LoVo (cell line): ENCODE results near the gene BIRC3.

Source experiments
- DNase-seq: peaks from one replicate; pipeline ENCODE4 v3.0.0-alpha.2; 2016; ENCODE audit warnings: low spot score

The BIRC3 gene

DNA sequence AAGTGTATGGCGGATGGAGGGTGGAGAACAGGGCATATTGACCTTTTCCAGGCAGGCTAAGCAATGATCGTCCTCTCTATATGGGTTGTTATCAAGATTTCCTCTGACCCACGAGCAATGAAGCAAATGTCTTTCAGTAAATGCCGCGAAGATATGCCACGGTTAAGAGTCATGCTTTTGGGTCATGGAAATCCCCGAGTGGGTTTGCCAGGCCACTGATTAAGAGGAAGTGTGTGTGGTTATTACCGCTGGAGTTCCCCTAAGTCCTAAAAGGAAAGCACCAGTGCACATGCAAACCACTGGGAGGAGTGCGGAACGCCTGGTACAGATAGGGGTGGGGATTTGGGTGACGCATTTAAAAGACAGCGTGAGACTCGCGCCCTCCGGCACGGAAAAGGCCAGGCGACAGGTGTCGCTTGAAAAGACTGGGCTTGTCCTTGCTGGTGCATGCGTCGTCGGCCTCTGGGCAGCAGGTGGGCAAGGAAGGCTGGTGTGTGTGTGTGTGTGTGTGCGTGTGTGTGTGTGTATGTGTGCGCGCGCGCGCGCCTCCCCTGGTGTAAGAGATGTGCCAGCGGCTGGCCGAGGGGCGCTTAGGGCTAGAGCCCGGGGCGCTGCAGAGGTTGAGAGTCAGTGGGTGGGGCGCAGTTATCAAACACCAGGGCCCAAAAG is at the start of gene BIRC3:
TSS of gene BIRC3 (plus strand) at position 386 of the 669 bp plus-strand sequence. CDS start 7,026 bp downstream, outside the sequence.
- DNase-seq: peak; percentile 91

DNA sequence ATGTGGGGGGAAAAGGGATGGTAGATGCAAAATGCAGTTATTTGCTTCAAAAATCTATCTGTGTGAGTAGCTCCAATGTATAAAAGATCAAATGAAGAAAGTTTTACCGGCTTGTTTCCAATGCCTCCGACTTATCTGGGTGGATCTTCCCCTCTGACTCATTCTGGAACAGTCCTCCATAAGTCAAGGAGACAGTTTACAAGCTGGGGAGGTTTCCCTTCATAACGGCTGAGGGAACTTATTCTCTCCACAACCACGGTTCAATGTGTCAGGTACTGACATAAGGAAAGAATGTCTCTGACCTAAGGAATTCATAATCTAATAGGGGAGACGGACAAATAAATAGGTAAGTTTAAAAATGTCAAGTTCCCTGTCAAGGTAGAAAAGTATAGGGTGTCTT is 49.7 kb upstream of the BIRC3 start:
- peak; percentile 73 for DNase-seq

DNA sequence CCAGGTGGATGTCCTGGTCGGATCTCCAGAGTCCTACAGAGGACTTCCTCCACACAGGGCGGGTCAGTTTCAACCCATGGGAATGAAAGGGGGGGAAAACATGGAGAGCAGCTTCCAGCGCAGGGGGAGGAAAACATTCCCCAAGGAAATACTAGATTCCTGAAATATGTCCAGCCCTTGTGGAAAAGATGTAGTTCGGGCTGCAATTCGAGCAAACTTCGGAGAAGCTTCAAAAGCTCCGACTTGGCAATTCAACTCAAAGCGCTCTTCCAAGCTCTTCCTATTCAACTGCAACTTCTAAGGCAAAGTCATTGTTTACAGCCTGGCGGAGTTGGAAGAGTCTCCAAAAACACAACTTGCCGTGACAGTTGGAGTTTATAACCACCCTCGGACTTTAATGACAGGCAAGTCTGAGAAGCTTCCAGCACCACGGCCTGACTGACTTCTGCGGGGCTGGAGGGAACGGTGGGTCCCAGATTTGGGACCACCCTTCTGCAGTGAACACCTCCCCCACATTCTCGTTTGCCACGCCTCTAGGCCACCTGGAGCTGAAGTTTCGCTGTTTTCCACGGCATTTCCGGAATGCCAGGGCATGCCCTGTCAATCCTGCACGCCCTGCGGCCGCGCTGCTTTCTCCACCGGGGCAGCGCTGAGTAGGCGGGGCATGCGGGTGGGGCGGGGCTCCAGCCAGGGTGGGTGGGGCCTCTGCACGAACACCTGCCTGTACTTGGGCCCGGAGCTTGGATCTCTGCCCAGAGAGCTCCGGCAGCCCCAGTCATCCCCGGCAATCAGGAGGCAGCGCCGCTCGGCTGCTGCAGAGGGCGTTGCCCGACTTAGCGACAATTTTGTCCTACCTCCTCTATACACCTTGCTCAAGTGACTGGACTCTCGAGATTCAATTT is 49.0 kb upstream of the BIRC3 start:
- DNase-seq: peak; percentile 97

DNA sequence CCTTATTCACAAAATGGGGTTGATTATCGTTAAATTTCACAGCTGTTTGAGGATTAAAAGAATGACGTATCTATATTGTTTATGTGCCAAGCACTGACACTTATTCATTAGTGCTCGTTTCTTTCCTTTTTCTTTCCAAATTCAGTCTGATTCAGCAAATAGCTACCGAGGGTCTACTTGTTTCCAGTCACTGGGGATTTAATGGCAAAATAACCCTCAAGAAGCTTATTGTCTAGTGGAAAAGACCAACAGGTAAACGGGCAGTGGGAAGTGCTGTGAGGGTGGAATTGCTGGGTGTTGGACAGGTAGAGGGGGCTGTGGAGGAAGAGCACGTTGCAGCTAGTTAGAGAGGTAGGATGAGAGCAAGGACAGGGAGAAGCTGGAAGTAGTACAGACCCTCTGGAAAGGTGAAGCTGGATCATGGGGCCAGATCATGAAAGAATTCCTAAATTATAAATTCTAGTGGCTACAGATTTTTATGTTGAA is 48.3 kb upstream of the BIRC3 start:
- DNase-seq: no peak

DNA sequence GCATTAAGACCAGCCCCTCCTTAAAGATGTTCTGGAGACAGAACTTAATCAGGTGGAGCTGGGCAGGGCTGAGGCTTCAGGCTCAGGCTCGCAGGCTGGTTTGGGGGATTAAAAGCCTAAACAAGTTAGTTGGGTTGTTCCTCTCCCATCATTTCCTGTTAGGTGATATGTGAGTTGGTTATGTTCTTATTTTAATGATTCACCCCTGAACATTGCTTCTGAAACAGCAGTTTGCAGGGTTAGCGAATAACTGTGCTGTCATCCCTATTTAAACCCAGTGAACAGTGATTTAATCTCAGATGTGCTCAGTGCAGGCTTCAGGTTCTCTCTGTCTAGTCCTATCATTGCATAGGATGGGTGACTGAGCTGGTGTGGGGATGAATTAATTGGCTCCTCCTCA is 47.4 kb upstream of the BIRC3 start:
- DNase-seq: no peak

DNA sequence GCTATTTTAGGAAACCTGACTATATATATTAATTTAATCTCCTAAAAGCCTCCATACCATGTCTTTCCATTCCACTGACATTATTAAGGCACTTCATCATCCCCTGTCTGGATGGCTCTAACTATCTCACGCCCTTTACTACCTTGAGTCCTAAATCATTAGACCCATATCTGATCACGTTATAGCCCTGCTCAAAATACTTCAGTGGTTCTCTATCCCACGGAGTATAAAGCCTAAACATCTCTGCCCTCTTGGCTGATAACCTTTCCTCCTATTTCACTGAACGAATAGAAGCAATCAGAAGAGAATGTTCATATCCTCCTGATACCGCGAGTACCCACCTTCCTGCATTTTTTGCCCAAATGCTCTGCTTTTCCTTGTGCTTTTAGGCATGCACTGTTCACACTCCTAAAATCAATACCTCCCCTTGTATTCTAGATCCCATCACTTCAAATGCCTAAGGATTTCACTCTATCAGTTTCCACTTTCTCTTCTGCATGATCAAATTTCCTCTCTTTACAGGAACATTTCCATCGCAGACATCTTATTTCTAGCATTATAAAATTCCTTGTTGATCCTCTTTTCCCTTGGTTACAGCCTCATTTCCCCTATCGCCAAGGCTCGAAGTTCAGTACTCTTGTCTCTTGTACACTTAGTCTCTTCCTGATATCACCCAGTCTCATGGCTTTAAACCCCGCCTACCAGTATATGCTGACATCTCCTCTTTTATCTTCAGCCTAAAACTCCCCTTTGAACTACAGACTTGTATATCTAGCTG is 45.0 kb upstream of the BIRC3 start:
- no peak for DNase-seq

DNA sequence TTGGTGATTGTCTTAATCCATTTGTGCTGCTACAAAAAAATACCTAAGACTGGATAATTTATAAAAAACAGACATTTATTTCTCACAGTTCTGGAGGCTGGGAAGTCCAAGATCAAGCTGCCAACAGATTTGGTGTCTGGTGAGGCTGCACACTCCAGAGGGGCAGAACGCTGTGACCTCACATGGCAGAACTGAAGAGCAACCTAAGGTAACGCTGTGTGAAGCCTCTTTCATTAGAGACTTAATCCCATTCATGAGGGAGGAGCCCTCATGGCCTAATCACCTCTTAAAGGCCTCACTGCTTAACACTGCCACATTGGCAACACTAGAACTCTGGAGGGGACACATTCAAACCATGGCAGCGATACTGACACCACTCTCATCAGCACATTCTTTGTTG is 42.7 kb upstream of the BIRC3 start:
- no peak for DNase-seq

DNA sequence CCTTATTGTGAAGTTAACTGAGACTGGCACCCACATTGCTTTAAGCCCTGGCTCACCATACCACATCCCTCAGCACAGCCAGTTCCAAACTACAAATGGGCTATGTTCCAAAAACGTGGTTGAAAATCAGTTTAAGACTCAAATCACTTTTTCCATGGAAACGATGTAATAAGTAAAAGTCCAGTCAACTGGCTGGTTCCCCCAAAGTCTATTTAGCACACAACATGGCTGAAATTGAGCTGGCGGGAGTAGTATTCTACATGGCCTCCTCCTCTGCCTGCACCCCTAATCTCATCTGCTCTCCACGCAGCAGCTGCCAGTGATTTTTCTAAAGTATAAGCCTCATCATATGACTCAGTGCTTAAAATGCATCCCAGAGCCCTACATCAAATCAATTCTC is 40.9 kb upstream of the BIRC3 start:
- DNase-seq: no peak

DNA sequence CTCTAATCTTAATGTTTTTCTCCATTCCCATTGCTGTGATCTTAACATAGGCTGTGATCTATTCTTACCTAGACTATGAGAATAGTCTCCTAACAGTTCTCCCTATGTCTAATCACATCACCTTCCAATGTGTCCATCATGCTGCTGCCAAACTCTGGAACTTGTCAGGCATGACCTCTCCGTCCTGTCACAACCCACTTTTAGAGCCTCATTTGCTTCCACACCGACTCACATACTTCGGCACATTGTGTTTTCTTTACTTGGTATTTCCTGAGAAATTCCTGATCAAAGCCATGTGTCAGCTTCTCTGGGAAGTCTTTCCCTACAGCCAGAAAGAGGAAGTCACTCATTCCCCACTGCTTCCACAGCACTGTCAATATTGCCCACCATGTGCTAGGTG is 40.5 kb upstream of the BIRC3 start:
- no peak for DNase-seq

DNA sequence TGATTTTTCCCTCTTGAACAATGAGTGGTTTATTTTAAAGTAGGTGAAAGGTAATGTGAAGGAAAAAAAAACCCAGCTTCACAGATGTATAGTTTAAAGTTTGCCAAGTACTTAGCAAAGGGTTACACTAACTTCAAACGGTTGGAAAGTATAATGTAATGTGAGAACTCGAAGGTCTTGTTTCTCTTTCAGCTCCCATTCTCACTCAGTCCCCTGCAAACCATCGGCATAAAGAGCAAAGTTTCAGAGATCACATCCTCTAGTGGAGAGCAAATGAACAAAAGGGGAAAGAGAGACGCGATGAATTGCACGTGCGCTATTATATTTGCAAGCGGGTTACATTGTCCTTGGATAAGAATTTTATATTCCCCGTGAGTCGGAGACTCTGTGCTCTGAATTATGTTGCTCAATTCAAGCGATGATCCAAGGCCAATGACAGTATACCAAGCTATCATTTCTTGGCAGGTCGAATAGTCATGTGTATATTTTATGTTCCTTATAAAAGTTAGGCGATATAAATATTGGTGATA is 37.6 kb upstream of the BIRC3 start:
- DNase-seq: peak; percentile 26

DNA sequence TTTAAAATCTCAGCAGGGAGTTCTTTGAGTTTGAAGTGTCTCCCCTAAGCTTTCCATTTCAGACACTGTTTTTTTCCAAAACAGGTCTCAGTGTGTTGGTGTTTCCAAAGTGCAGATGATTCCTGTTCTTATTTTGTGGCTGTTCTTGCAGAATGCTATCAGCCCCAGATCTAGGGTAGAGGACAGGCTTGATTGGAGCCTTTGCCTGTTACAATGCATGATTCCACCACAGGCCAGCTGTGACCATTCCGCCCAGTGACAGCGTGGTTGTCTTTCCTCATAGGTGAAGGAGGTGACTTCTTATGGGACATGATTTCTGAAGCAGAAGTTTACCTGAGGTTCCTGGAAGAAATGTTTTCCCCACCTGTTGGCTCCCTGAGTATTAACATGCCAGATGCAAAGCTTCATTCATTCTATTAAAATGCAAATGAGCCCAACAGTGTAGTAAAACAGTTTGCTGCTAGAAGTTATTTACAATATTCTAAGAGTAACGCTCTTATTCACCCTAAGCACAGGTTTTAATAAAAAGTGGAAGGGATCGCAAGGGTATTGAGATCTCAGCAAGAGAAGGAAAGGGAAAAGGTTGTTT is 36.9 kb upstream of the BIRC3 start:
- no peak for DNase-seq

DNA sequence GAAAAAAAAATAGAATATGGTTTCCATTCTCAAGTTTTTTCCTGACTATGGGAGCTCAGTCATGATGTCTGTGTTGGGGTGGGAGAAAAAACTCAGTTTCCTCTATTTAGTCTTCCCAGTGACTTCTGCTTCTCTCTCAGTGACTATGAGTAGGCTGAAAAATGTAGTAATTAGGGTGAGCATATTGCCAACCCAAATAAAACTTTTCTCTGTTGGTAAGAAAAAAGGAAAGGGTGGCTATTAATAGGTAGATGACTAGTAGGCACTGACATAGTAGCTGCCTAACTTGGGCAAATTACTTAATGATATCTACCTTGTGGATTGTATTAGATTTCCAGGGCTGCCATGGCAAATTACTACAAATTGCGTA is 34.2 kb upstream of the BIRC3 start:
- DNase-seq: no peak

DNA sequence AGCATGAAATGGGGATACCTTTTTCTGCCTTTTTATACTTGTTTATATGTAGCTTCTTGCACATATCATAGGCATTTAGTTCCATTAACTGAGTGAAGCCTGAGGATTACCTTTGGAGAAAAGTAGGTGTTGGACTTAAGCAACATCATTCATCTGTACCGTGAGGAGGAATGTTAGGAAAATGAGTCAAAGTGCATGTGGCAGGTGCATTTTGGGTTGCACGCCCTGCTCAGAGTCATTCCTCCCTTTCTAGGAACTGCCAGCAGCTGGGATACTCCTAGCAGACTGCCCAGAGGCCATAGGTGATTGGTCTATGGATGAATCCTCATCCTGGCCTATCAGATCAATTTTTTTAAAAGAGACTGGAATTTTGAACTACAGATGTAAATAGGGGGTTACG is 33.3 kb upstream of the BIRC3 start:
- no peak for DNase-seq

DNA sequence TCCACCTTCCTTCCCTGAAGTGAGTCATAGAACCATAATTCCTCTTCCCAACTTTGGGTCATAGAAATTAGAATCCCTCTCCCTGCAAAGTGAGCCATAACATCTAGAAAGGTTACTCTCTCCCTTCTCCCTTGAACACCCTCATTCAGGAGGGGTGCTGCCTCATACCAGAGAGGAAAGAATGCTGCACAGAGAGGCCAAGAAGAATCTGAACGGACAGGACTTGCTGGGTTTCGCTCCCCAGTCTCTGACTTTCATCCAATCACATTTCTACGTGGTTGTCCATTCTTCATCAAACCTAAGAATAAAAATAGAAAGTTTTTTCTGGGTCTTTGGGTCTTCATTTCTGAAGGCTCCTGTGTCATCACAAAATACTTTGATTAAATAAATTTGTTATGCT is 31.0 kb upstream of the BIRC3 start:
- no peak for DNase-seq

DNA sequence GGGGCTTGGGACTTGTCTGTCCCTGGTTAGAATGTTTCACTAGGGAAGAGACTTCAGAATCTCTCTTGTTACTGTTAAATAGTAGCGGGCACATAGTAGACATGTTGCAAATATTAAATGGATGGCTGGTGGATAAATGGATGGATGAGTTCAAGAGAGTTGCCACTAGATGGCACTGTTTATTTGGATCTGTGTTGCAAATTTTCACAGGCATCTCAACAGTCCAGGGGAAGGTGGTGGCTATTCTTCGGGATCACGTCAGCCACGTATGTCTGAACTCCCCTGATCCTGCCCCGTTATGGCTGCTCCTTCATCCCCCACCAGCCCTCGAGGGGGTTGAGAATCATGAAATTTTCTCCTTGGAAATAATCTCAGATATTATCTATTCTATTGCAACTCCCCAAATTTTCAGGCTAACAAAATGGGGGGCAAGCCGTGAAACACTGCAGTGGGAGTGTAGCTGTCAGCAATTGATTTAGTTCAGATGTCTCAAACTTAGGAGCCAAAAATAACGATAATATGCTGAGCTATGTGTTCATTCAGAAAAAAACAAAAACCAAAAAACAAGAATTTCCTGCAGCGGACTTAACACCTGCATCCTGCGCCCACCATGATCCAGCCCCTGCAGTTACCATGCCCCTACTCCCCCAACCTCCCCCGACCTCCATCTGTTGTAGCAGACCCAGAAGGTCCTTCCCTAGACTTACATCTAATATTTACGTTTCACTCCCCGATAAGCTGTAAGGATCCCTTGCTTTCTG is 29.1 kb upstream of the BIRC3 start:
- peak; percentile 87 for DNase-seq

DNA sequence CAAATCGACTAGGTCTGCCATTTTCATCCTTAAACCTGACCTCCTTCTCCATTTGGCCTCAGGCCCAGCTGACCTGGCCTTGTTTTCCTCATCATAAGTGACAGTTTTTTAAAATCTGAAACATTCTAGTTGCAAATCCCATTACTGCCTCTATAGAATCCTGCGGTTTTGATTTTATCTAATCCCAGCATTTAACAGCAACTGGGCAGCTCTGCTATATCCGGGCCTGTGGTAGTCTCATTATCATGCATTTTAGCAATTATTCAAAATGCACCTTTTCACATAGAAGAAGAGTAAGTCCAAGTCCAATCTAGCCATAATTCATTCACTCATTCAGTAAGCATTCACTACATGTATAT is 28.6 kb upstream of the BIRC3 start:
- DNase-seq: no peak

DNA sequence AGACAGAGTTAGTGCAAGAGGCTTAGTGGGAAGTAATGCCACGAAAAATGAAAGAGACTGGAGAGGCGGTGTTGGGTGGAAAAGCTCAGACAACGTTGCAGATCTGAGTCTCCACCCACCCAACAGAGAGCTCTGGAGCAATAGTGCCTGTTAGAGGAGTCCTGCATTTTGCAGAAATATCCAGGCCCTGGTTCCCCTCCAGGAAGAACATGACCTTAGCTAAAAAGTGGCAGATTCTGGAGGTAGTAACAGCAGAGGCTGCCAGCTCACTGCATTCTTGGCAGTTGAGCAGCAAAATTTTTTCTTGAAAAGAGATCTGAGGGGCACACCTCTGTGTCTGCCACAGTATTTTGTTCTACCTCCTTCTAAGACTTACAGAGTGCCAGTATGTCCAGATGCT is 27.7 kb upstream of the BIRC3 start:
- no peak for DNase-seq

DNA sequence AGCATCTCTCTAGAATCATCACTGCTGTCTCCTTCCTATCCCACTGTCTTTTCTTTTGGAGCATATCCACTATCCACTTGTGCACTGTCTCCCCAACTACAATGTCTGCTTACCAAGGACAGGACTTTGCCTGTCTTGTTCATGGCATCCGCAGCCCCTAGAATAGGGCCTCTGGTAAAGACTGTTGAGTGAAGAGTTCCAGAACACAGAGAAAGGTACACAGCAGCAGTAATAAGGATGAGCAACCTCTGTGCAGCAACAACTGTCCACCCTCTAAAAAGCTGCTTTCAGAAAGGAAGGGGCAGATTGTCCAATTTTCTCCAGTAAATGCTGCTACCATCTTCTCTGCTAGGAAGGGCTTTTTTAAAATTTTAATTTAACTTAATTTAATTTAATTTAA is 25.5 kb upstream of the BIRC3 start:
- DNase-seq: no peak

DNA sequence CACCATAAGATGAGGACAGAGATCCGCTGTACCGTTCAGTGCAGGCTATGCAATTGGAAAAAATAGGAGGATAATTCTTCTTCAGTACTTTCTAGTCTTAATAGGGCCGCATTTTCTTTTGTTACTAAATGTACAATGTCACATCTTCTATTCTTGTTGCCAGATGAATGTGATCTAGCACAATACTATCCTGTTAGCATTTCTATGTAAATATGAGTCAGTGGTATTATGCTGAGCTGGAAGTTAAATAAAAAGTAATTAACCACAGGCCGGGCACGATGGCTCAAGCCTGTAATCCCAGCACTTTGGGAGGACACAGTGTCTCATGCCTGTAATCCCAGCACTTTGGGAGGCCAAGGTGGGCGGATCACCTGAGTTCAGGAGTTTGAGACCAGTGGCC is 24.4 kb upstream of the BIRC3 start:
- DNase-seq: no peak

DNA sequence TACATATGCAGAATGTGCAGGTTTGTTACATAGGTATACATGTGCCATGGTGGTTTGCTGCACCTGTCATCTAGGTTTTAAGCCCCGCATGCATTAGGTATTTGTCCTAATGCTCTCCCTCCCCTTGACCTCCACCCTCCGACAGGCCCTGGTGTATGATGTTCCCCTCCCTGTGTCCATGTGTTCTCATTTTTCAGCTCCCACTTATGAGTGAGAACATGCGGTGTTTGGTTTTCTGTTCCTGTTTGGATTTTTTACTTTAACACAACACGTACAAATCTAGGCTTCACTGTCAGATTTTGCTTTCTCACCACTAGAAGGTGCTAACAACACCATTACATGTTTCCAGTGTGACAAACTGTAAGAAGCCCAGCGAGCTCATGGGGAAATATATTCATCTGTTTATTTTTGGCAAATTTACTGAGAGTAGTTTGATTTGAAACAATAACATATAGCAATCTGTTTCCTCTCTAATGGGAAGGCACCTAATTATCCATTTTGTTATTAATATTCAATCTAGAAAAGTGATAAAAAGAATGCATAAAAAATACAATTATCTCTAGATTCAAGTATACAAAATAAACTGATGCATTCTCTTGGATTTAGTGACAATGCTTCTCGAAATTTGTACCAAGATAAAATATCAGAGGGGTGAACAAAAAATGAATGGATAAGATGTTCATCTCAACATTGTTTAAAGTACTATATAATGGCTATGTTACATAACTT is 23.2 kb upstream of the BIRC3 start:
- DNase-seq: peak; percentile 56

DNA sequence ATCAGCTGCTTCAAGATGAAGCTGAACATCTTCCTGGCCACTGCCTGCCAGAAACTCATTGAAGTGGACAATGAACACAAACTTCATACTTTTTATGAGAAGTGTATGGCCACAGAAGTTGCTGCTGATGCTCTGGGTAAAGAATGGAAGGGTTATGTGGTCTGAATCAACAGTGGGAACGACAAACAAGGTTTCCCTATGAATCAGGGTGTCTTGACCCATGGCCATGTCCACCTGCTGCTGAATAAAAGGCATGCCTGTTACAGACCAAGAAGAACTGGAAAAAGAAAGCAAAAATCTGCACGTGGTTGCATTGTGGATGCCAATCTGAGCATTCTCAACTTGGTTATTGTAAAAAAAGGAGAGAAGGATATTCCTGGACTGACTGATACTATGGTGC is 22.2 kb upstream of the BIRC3 start:
- no peak for DNase-seq
